Erythroblast (primary cell): Measurements from ENCODE around the gene KRTAP4-6.

ENCODE experiments used
- GATA1 ChIP-seq: IDR thresholded peaks from 2 replicates; pipeline ENCODE4 v1.6.1; 2011; ENCODE audit warnings: low read depth, mild to moderate bottlenecking, control low read depth, low read length, moderate library complexity
- POLR2A ChIP-seq: IDR thresholded peaks from 2 replicates; pipeline ENCODE4 v1.6.1; 2011; ENCODE audit warnings: mild to moderate bottlenecking, low read length

DNA sequence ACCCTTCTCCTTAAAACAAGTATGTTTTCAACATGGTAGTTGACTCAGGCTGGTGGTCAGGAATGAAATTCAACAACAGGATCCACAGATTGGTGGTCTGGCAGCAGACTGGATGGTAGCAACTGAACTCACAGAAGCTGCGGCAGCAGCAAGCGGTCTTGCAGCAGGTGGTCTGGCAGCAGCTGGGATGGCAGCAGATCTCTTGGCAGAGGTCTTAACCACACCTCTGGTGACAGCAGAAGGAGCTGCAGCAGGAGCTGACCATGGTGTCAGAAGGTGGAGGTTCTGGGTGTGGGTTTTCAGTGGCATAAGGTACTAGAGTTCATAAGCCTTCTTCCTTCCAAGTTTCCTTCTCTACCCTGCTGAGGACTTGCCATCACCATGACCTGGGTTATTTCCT, 46.5 kb upstream of the KRTAP4-6 start:
- no peak for TF ChIP-seq POLR2A
- no peak for TF ChIP-seq GATA1
